BLaER1 (cell line): ENCODE measurements around the gene CDH8.

Experiments
- H3K27ac ChIP-seq: shearing (Covaris generic); formaldehyde crosslinking; 2 replicates; pipeline ENCODE4 v1.8.1; 2022
- H3K27me3 ChIP-seq: shearing (Covaris generic); formaldehyde crosslinking; 2 replicates; pipeline ENCODE4 v1.8.1; 2022
- H3K36me3 ChIP-seq: shearing (Covaris generic); formaldehyde crosslinking; 2 replicates; pipeline ENCODE4 v1.8.1; 2022
- H3K4me1 ChIP-seq: shearing (Covaris generic); formaldehyde crosslinking; 2 replicates; pipeline ENCODE4 v1.8.1; 2022
- H3K4me2 ChIP-seq: shearing (Covaris generic); formaldehyde crosslinking; 2 replicates; pipeline ENCODE4 v1.8.1; 2022
- H3K4me3 ChIP-seq: shearing (Covaris generic); formaldehyde crosslinking; 2 replicates; pipeline ENCODE4 v1.8.1; 2022
- H3K9ac ChIP-seq: shearing (Covaris generic); formaldehyde crosslinking; 2 replicates; pipeline ENCODE4 v1.8.1; 2022
- H3K9me3 ChIP-seq: shearing (Covaris generic); formaldehyde crosslinking; 2 replicates; pipeline ENCODE4 v1.8.1; 2022
- H4K20me1 ChIP-seq: shearing (Covaris generic); formaldehyde crosslinking; 2 replicates; pipeline ENCODE4 v1.8.1; 2022
- Cebpa-rat ChIP-seq: shearing (Covaris generic); IDR thresholded peaks from 2 replicates; pipeline ENCODE4 v1.8.1; 2022

CDH8 gene

GRCh38 chr16:62058412-62058811, 22.2 kb upstream of the CDH8 start:
- H3K36me3 ChIP-seq: no peaks in the 10 kb centered on the region
- H3K27me3 ChIP-seq: no peaks in the 10 kb centered on the region

GRCh38 chr16:62051942-62052341, 15.7 kb upstream of the CDH8 start:
- H3K4me1 ChIP-seq: no peaks in the 10 kb centered on the region
- no peaks in the 10 kb centered on the region for H3K27me3 ChIP-seq
- no peaks in the 10 kb centered on the region for H3K36me3 ChIP-seq
- no peak overlapping the region for H3K9ac ChIP-seq
- TF ChIP-seq Cebpa-rat: no peak
- H4K20me1 ChIP-seq: no peaks in the 10 kb centered on the region
- H3K9me3 ChIP-seq: 0 out of 2 replicates have a peak, but pooled peaks cover 3% of the 10 kb centered on the region
- H3K4me3 ChIP-seq: no peak overlapping the region
- no peak overlapping the region for H3K4me2 ChIP-seq
- H3K27ac ChIP-seq: no peak overlapping the region

More at GRCh38 chr16:62058412-62058811, 22.2 kb upstream of the CDH8 start:
- no peaks in the 10 kb centered on the region for H4K20me1 ChIP-seq
- H3K9ac ChIP-seq: no peak overlapping the region
- H3K9me3 ChIP-seq: no peaks in the 10 kb centered on the region
- H3K4me3 ChIP-seq: no peak overlapping the region
- H3K27ac ChIP-seq: no peak overlapping the region
- H3K4me2 ChIP-seq: no peak overlapping the region
- no peaks in the 10 kb centered on the region for H3K4me1 ChIP-seq
- no peak for TF ChIP-seq Cebpa-rat

GRCh38 chr16:62050793-62051192, 14.6 kb upstream of the CDH8 start:
- H3K4me2 ChIP-seq: no peak overlapping the region
- H3K4me3 ChIP-seq: no peak overlapping the region
- no peaks in the 10 kb centered on the region for H4K20me1 ChIP-seq
- H3K9ac ChIP-seq: no peak overlapping the region
- no peak for TF ChIP-seq Cebpa-rat
- no peak overlapping the region for H3K27ac ChIP-seq
- H3K4me1 ChIP-seq: no peaks in the 10 kb centered on the region
- H3K27me3 ChIP-seq: no peaks in the 10 kb centered on the region
- no peaks in the 10 kb centered on the region for H3K36me3 ChIP-seq
- H3K9me3 ChIP-seq: 0 out of 2 replicates have a peak, but pooled peaks cover 3% of the 10 kb centered on the region

- no peak for TF ChIP-seq Cebpa-rat
- Histone ChIP-seq H3K4me1 (no peaks in the 10 kb centered on the region), H3K9ac (no peak overlapping the region), H3K4me3 (no peak overlapping the region), H4K20me1 (no peaks in the 10 kb centered on the region), H3K4me2 (no peak overlapping the region), H3K27ac (no peak overlapping the region), H3K36me3 (no peaks in the 10 kb centered on the region), H3K27me3 (no peaks in the 10 kb centered on the region), H3K9me3 (0 out of 2 replicates have a peak, but pooled peaks cover 3% of the 10 kb centered on the region)
These were observed 10.6 kb upstream of the CDH8 start for GRCh38 chr16:62046801-62047200.

GRCh38 chr16:62041401-62041800, 5.2 kb upstream of the CDH8 start:
- no peak overlapping the region for H3K27ac ChIP-seq
- no peaks in the 10 kb centered on the region for H3K36me3 ChIP-seq
- no peak overlapping the region for H3K9ac ChIP-seq
- TF ChIP-seq Cebpa-rat: no peak
- no peaks in the 10 kb centered on the region for H3K27me3 ChIP-seq
- no peaks in the 10 kb centered on the region for H4K20me1 ChIP-seq
- H3K4me1 ChIP-seq: no peaks in the 10 kb centered on the region
- H3K4me2 ChIP-seq: no peak overlapping the region
- H3K9me3 ChIP-seq: peaks cover 5% of the 10 kb centered on the region; the same call in 1 of the 2 replicates
- H3K4me3 ChIP-seq: no peak overlapping the region

- Histone ChIP-seq H3K36me3 (no peaks in the 10 kb centered on the region), H4K20me1 (no peaks in the 10 kb centered on the region), H3K4me3 (no peak overlapping the region), H3K4me1 (no peaks in the 10 kb centered on the region), H3K27ac (no peak overlapping the region), H3K27me3 (no peaks in the 10 kb centered on the region), H3K9ac (no peak overlapping the region), H3K9me3 (peaks cover 23% of the 10 kb centered on the region), H3K4me2 (no peak overlapping the region)
- TF ChIP-seq Cebpa-rat: no peak
These were observed 2.4 kb upstream of the CDH8 start for GRCh38 chr16:62038646-62039045.

- TF ChIP-seq Cebpa-rat: no peak
- no peak overlapping the region for H3K4me2 ChIP-seq
- no peaks in the 10 kb centered on the region for H3K4me1 ChIP-seq
- H3K4me3 ChIP-seq: no peak overlapping the region
- H3K9me3 ChIP-seq: peaks cover 23% of the 10 kb centered on the region
- H3K9ac ChIP-seq: no peak overlapping the region
- no peaks in the 10 kb centered on the region for H4K20me1 ChIP-seq
- H3K36me3 ChIP-seq: no peaks in the 10 kb centered on the region
- no peak overlapping the region for H3K27ac ChIP-seq
- H3K27me3 ChIP-seq: no peaks in the 10 kb centered on the region
These were observed 2.0 kb upstream of the CDH8 start for GRCh38 chr16:62038225-62038624.

- Histone ChIP-seq H3K36me3 (no peaks in the 10 kb centered on the region), H3K4me1 (no peaks in the 10 kb centered on the region), H3K4me2 (no peak overlapping the region), H3K9ac (no peak overlapping the region), H3K27ac (no peak overlapping the region), H3K9me3 (peaks cover 23% of the 10 kb centered on the region), H3K27me3 (no peaks in the 10 kb centered on the region), H3K4me3 (no peak overlapping the region), H4K20me1 (no peaks in the 10 kb centered on the region)
- no peak for TF ChIP-seq Cebpa-rat
These were observed 531 bp upstream of the CDH8 start for GRCh38 chr16:62036802-62037135.

- Histone ChIP-seq H3K4me2 (no peak overlapping the region), H3K4me3 (no peak overlapping the region), H3K36me3 (no peaks in the 10 kb centered on the region)
These were observed 834 bp downstream of the CDH8 start for GRCh38 chr16:62035115-62036092.

More at GRCh38 chr16:62035115-62036092, 834 bp downstream of the CDH8 start:
- H3K27me3 ChIP-seq: no peaks in the 10 kb centered on the region
- no peak overlapping the region for H3K27ac ChIP-seq
- no peaks in the 10 kb centered on the region for H4K20me1 ChIP-seq
- H3K4me1 ChIP-seq: no peaks in the 10 kb centered on the region
- peaks cover 23% of the 10 kb centered on the region for H3K9me3 ChIP-seq
- TF ChIP-seq Cebpa-rat: no peak
- no peak overlapping the region for H3K9ac ChIP-seq
